H1 (cell line): ENCODE results near the gene DOK3. TPM values are rescaled to one million over a fixed set of nuclear protein-coding genes. Genes with fewer than 3 reads are reported as not detected.

Experiments used
- CBX5 ChIP-seq: fragments of 300-800, 300-1000 bp; sonication (generic); IDR thresholded peaks from 2 replicates; pipeline ENCODE4 v1.7.1; 2016; ENCODE audit warnings: antibody characterized with exemption, low read length, low read depth
- JUND ChIP-seq: IDR thresholded peaks from 2 replicates; pipeline ENCODE4 v1.6.1; 2011; ENCODE audit warnings: mild to moderate bottlenecking, improper control_type of control experiment, low read length
- RFX5 ChIP-seq: IDR thresholded peaks from 2 replicates; pipeline ENCODE4 v1.6.1; 2011; ENCODE audit warnings: low read depth, low read length, improper control_type of control experiment, borderline replicate concordance
- SAP30 ChIP-seq: fragments of 300-600 bp; sonication (generic); IDR thresholded peaks from 2 replicates; pipeline ENCODE4 v1.7.1; 2012; ENCODE audit warnings: low read length, moderate library complexity, mild to moderate bottlenecking, inconsistent platforms; ENCODE audit not compliant: insufficient read depth, insufficient replicate concordance
- polyA plus RNA-seq, 7 experiments: library from polyadenylated mRNA; depleted of rRNA in 3 of 7; stranded (reverse) in 5 of 7; unstranded in 2 of 7; fragments of >200 nt in 5 of 7; fragments of 200-250 nt in 2 of 7; gene quantifications; 1 replicate in 5 of 7; 2 replicates in 1 of 7; 4 replicates in 1 of 7; pipeline versions ENCODE4 v1.2.1 to v1.2.3, GENCODE V29; 2011 to 2013; ENCODE audit warnings: missing spikeins in 2 of 7, mixed read lengths in 2 of 7
- total RNA-seq: library from RNA; stranded (reverse); fragmentation: NEBNext Ultra II Directional; extraction: Animal tissue kit (Norgen Biotek cat#: 25700); gene quantifications from 2 replicates; pipeline ENCODE4 v1.2.1, GENCODE V29; 2021

Gene DOK3
- total and polyA plus RNA-seq, 2 of the 8 experiments (the other 6 are each of a cell fraction or from before 2014, with no cell fraction given) = 4.2 to 6.4 TPM

GRCh38 chr5:177504086-177505056 lies 5.3 kb downstream of the DOK3 start (continued):
- TF ChIP-seq SAP30 (no peak), JUND (no peak), CBX5 (no peak), RFX5 (no peak)
